WTC11 (cell line): ENCODE results near the gene RHOT1. TPM values are rescaled to one million over a fixed set of nuclear protein-coding genes. Genes with fewer than 3 reads are reported as not detected.
"Not testable (repeated sequence)": the region's sequence is repeated elsewhere in the genome, so short reads cannot be mapped to it uniquely, and the experiment has no call there.

ENCODE experiments used
- ATAC-seq: fragments of 200-7000 bp; cut with Tn5 transposase; 2 replicates; pipeline ENCODE4 v1.10.0; 2021; ENCODE audit warnings: mild to moderate bottlenecking, moderate library complexity
- CTCF ChIA-PET: fragments of 300-600 bp; sonication (Branson Sonifier 250); formaldehyde crosslinking; loops from one replicate; lab custom pipeline; 2021; ENCODE audit warnings: antibody characterized with exemption; lab: Charles Lee
- POLR2A ChIA-PET: fragments of 350-600 bp; sonication (Branson Sonifier 250); formaldehyde crosslinking; loops from one replicate; lab custom pipeline; 2021; ENCODE audit warnings: antibody characterized with exemption; lab: Charles Lee
- DNase-seq: peaks from one replicate; pipeline ENCODE4 v3.0.0; 2021; ENCODE audit warnings: low spot score
- H3K27ac Mint-ChIP-seq: 2 replicates; pipeline ENCODE4 v1.8.0; 2021; ENCODE audit warnings: mixed read lengths
- H3K27me3 Mint-ChIP-seq: 2 replicates; pipeline ENCODE4 v1.8.0; 2021; ENCODE audit warnings: low read depth, mild to moderate bottlenecking, moderate library complexity, mixed read lengths
- H3K36me3 Mint-ChIP-seq: 2 replicates; pipeline ENCODE4 v1.8.0; 2021; ENCODE audit warnings: mixed read lengths
- H3K4me1 Mint-ChIP-seq: 2 replicates; pipeline ENCODE4 v1.8.0; 2022; ENCODE audit warnings: mixed read lengths
- H3K4me3 Mint-ChIP-seq: 2 replicates; pipeline ENCODE4 v1.8.0; 2021; ENCODE audit warnings: mild to moderate bottlenecking, moderate library complexity, mixed read lengths
- H3K9me3 Mint-ChIP-seq: 2 replicates; pipeline ENCODE4 v1.8.0; 2021; ENCODE audit warnings: mixed read lengths
- KAT7 ChIP-seq: sonication (generic); formaldehyde crosslinking; IDR thresholded peaks from 2 replicates; pipeline ENCODE4 v1.8.1; 2023; ENCODE audit warnings: missing genetic modification reagents, mild to moderate bottlenecking, borderline replicate concordance
- NR1H2 ChIP-seq: sonication (generic); formaldehyde crosslinking; IDR thresholded peaks from 2 replicates; pipeline ENCODE4 v1.9.0; 2021; ENCODE audit warnings: mild to moderate bottlenecking, moderate library complexity, missing genetic modification reagents
- SOX15 ChIP-seq: fragments of 250-450 bp; sonication (Bioruptor Pico); IDR thresholded peaks from 2 replicates; pipeline ENCODE4 v1.9.0; 2021; ENCODE audit warnings: mild to moderate bottlenecking
- TP53 ChIP-seq: sonication (generic); formaldehyde crosslinking; IDR thresholded peaks from 2 replicates; pipeline ENCODE4 v1.8.1; 2023; ENCODE audit warnings: mild to moderate bottlenecking, missing genetic modification reagents
- ZNF121 ChIP-seq: sonication (generic); formaldehyde crosslinking; IDR thresholded peaks from 2 replicates; pipeline ENCODE4 v1.8.0; 2023; ENCODE audit warnings: missing genetic modification reagents
- total RNA-seq: library from RNA; stranded (reverse); gene quantifications from 3 replicates; pipeline ENCODE4 v1.2.3, GENCODE V29; 2021
- TF ChIP-seq, protein P1 (sequence below): sonication (generic); formaldehyde crosslinking; IDR thresholded peaks from 2 replicates; pipeline ENCODE4 v1.8.1; 2023; ENCODE audit warnings: mild to moderate bottlenecking, moderate library complexity, missing genetic modification reagents
- TF ChIP-seq, protein P2 (sequence below): sonication (generic); formaldehyde crosslinking; IDR thresholded peaks from 2 replicates; pipeline ENCODE4 v1.8.1; 2023; ENCODE audit warnings: mild to moderate bottlenecking, missing genetic modification reagents
- TF ChIP-seq, protein P3 (sequence below): sonication (generic); formaldehyde crosslinking; IDR thresholded peaks from 2 replicates; pipeline ENCODE4 v1.8.1; 2023; ENCODE audit warnings: mild to moderate bottlenecking, missing genetic modification reagents, moderate library complexity
- TF ChIP-seq, protein P4 (sequence below): sonication (generic); formaldehyde crosslinking; IDR thresholded peaks from 2 replicates; pipeline ENCODE4 v1.8.0; 2022; ENCODE audit warnings: missing genetic modification reagents
- TF ChIP-seq, protein P5 (sequence below): sonication (generic); formaldehyde crosslinking; IDR thresholded peaks from 2 replicates; pipeline ENCODE4 v1.8.1; 2023; ENCODE audit warnings: mild to moderate bottlenecking, missing genetic modification reagents, moderate library complexity
- TF ChIP-seq, protein P6 (sequence below): sonication (generic); formaldehyde crosslinking; IDR thresholded peaks from 2 replicates; pipeline ENCODE4 v1.8.0; 2023; ENCODE audit warnings: mild to moderate bottlenecking, missing genetic modification reagents
- TF ChIP-seq, protein P7 (sequence below): sonication (generic); formaldehyde crosslinking; IDR thresholded peaks from 2 replicates; pipeline ENCODE4 v1.8.0; 2022; ENCODE audit warnings: mild to moderate bottlenecking, missing genetic modification reagents

RHOT1 gene
- total RNA-seq, 1 experiment from 2014 or later: 28.9 TPM

DNA sequence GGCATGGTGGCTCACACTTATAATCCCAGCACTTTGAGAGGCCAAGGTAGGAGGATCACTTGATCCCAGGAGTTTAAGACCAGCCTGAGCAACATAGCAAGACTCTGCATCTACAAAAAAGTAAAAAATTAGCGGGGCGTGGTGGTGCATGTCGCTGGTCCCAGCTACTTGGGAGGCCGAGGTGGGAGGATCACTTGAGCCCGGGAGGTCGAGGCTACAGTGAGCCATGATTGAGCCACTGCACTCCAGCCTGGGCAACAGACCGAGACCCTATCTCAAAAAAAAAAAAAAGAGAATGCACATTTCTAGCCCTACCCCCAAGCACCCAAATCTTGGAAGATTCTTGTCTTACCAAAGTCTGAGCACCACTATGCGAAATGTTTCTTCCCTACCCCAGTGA is 15.6 kb upstream of the RHOT1 start (continued):
- TF ChIP-seq, protein P1, sequence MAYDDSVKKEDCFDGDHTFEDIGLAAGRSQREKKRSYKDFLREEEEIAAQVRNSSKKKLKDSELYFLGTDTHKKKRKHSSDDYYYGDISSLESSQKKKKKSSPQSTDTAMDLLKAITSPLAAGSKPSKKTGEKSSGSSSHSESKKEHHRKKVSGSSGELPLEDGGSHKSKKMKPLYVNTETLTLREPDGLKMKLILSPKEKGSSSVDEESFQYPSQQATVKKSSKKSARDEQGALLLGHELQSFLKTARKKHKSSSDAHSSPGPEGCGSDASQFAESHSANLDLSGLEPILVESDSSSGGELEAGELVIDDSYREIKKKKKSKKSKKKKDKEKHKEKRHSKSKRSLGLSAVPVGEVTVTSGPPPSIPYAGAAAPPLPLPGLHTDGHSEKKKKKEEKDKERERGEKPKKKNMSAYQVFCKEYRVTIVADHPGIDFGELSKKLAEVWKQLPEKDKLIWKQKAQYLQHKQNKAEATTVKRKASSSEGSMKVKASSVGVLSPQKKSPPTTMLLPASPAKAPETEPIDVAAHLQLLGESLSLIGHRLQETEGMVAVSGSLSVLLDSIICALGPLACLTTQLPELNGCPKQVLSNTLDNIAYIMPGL: no peak
- TF ChIP-seq ZNF121 (CRISPR knock-in tag) (no peak; the same call in 1 of the 2 replicates), NR1H2 (CRISPR knock-in tag) (no peak), KAT7 (no peak)

DNA sequence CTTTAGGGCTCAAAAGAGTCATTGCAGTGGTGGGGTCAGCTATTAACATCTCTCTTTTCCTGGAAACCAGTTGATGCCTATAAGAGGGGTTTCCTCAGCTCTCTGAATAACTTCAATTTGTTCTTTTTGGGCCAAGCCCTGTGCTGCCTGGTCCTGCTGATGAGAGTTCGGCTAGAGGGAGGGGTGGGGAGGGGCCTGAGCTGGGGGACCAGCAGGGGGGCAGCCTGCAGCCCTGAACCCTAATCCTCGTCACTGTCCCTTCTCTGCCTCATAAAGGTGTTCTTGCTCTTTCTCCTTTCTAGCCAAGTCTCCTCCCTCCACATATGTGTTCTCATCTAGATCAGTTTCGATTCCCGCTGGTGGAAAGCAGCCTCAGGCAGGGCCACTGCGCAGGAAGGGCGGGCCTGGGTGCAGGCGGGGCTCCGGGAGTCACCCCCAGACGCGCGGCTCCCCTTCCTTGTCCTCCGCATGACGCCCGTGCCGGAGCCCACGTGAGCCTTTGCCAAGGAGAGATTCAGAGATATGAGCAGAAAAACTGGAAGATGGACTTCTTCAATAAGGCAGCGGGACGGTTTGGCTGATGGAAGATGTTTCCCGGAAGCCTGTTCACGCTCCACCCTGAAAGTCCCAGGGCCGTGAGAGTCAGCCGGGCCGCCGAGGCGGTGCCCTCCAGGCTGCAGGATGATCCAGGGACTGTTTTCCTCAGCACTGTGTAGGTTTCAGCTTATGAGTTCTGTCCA is 15.0 kb upstream of the RHOT1 start:
- Mint-ChIP-seq H3K4me1 (peaks cover 22% of the 10 kb centered on the region), H3K36me3 (peaks cover 8% of the 10 kb centered on the region; the same call in 1 of the 2 replicates)
- DNase-seq: peak; percentile 55
- TF ChIP-seq, protein P2, sequence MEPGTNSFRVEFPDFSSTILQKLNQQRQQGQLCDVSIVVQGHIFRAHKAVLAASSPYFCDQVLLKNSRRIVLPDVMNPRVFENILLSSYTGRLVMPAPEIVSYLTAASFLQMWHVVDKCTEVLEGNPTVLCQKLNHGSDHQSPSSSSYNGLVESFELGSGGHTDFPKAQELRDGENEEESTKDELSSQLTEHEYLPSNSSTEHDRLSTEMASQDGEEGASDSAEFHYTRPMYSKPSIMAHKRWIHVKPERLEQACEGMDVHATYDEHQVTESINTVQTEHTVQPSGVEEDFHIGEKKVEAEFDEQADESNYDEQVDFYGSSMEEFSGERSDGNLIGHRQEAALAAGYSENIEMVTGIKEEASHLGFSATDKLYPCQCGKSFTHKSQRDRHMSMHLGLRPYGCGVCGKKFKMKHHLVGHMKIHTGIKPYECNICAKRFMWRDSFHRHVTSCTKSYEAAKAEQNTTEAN (CRISPR knock-in tag): no peak
- TF ChIP-seq SOX15 (CRISPR knock-in tag) (no peak), TP53 (CRISPR knock-in tag) (no peak)
- TF ChIP-seq, protein P3, sequence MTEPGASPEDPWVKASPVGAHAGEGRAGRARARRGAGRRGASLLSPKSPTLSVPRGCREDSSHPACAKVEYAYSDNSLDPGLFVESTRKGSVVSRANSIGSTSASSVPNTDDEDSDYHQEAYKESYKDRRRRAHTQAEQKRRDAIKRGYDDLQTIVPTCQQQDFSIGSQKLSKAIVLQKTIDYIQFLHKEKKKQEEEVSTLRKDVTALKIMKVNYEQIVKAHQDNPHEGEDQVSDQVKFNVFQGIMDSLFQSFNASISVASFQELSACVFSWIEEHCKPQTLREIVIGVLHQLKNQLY (CRISPR knock-in tag): no peak
- TF ChIP-seq, protein P4, sequence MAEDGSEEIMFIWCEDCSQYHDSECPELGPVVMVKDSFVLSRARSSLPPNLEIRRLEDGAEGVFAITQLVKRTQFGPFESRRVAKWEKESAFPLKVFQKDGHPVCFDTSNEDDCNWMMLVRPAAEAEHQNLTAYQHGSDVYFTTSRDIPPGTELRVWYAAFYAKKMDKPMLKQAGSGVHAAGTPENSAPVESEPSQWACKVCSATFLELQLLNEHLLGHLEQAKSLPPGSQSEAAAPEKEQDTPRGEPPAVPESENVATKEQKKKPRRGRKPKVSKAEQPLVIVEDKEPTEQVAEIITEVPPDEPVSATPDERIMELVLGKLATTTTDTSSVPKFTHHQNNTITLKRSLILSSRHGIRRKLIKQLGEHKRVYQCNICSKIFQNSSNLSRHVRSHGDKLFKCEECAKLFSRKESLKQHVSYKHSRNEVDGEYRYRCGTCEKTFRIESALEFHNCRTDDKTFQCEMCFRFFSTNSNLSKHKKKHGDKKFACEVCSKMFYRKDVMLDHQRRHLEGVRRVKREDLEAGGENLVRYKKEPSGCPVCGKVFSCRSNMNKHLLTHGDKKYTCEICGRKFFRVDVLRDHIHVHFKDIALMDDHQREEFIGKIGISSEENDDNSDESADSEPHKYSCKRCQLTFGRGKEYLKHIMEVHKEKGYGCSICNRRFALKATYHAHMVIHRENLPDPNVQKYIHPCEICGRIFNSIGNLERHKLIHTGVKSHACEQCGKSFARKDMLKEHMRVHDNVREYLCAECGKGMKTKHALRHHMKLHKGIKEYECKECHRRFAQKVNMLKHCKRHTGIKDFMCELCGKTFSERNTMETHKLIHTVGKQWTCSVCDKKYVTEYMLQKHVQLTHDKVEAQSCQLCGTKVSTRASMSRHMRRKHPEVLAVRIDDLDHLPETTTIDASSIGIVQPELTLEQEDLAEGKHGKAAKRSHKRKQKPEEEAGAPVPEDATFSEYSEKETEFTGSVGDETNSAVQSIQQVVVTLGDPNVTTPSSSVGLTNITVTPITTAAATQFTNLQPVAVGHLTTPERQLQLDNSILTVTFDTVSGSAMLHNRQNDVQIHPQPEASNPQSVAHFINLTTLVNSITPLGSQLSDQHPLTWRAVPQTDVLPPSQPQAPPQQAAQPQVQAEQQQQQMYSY (CRISPR knock-in tag): peak; percentile 78
- TF ChIP-seq, protein P5, sequence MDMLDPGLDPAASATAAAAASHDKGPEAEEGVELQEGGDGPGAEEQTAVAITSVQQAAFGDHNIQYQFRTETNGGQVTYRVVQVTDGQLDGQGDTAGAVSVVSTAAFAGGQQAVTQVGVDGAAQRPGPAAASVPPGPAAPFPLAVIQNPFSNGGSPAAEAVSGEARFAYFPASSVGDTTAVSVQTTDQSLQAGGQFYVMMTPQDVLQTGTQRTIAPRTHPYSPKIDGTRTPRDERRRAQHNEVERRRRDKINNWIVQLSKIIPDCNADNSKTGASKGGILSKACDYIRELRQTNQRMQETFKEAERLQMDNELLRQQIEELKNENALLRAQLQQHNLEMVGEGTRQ: peak; percentile 7; the same call in 1 of the 2 replicates
- TF ChIP-seq, protein P6, sequence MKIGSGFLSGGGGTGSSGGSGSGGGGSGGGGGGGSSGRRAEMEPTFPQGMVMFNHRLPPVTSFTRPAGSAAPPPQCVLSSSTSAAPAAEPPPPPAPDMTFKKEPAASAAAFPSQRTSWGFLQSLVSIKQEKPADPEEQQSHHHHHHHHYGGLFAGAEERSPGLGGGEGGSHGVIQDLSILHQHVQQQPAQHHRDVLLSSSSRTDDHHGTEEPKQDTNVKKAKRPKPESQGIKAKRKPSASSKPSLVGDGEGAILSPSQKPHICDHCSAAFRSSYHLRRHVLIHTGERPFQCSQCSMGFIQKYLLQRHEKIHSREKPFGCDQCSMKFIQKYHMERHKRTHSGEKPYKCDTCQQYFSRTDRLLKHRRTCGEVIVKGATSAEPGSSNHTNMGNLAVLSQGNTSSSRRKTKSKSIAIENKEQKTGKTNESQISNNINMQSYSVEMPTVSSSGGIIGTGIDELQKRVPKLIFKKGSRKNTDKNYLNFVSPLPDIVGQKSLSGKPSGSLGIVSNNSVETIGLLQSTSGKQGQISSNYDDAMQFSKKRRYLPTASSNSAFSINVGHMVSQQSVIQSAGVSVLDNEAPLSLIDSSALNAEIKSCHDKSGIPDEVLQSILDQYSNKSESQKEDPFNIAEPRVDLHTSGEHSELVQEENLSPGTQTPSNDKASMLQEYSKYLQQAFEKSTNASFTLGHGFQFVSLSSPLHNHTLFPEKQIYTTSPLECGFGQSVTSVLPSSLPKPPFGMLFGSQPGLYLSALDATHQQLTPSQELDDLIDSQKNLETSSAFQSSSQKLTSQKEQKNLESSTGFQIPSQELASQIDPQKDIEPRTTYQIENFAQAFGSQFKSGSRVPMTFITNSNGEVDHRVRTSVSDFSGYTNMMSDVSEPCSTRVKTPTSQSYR: no peak
- TF ChIP-seq, protein P7, sequence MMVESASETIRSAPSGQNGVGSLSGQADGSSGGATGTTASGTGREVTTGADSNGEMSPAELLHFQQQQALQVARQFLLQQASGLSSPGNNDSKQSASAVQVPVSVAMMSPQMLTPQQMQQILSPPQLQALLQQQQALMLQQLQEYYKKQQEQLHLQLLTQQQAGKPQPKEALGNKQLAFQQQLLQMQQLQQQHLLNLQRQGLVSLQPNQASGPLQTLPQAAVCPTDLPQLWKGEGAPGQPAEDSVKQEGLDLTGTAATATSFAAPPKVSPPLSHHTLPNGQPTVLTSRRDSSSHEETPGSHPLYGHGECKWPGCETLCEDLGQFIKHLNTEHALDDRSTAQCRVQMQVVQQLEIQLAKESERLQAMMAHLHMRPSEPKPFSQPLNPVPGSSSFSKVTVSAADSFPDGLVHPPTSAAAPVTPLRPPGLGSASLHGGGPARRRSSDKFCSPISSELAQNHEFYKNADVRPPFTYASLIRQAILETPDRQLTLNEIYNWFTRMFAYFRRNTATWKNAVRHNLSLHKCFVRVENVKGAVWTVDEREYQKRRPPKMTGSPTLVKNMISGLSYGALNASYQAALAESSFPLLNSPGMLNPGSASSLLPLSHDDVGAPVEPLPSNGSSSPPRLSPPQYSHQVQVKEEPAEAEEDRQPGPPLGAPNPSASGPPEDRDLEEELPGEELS (CRISPR knock-in tag): 0 out of 2 replicates have a peak, but pooled peaks have one; percentile 17
- TF ChIP-seq, all 79 proteins: peak for 3
- POLR2A ChIA-PET: no interaction called here
- ATAC-seq: peak; percentile 90
- Mint-ChIP-seq H3K27ac (peak overlapping the region; percentile 92), H3K4me3 (peak overlapping the region; percentile 87), H3K27me3 (no peaks in the 10 kb centered on the region), H3K9me3 (peaks cover 9% of the 10 kb centered on the region)
- CTCF ChIA-PET: interaction anchor here (0.9 to 2.8 kb wide), 5 partner anchors 9 to 19 kb away, joined by 3 to 13 read pairs (median 4); partner anchors contain the start of gene RHOT1

DNA sequence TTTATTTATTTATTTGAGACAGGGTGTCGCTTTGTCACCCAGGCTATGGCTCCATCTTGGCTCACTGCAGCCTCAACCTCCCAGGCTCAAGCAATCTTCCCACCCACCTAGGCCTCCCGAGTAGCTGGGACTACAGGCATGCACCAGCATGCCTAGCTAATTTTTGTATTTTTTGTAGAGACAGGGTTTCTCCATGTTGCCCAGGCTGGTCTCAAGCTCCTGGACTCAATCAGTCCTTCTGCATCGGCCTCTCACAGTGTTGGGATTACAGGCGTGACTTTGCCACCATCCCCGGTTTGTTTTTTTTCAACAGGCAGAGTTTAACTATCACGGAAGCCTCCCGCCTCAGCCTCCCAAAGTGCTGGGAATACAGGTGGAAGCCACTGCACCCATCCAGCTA is 13.8 kb upstream of the RHOT1 start:
- H3K36me3 Mint-ChIP-seq, DNase-seq, H3K9me3 Mint-ChIP-seq, H3K27me3 Mint-ChIP-seq, POLR2A ChIA-PET, H3K27ac Mint-ChIP-seq, ATAC-seq: not testable (repeated sequence)
- CTCF ChIA-PET: interaction anchor here (2.8 kb wide), 1 partner anchor 10 kb away, joined by 13 read pairs; no protein-coding TSS in a partner anchor
- Mint-ChIP-seq H3K4me1 (peaks cover 22% of the 10 kb centered on the region), H3K4me3 (peak overlapping the region; percentile 87)
